Fibroblast of skin of right quadriceps (primary cell): ENCODE data around the gene RYR3.

Source experiments
- DNase-seq: peaks from one replicate; pipeline ENCODE4 v3.0.0-alpha.2; 2013

The RYR3 gene

DNA sequence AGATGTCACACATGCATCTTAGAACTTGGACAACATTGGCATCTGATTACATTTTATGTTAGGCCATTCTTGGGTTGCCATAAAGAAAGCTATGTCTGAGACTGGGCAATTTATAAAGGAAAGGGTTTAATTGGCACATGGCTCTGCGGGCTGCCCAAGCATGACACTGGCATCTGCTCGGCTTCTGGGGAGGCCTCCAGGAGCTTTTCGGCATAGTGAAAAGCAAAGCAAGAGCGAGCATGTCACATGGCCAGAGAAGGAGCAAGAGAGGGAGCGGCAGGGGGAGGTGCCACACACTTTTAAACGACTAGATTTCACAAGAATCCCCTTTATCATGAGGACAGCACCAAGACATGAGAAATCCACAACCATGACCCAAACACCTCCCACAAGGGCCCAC lies 11.3 kb downstream of the RYR3 start:
- DNase-seq = no peak

DNA sequence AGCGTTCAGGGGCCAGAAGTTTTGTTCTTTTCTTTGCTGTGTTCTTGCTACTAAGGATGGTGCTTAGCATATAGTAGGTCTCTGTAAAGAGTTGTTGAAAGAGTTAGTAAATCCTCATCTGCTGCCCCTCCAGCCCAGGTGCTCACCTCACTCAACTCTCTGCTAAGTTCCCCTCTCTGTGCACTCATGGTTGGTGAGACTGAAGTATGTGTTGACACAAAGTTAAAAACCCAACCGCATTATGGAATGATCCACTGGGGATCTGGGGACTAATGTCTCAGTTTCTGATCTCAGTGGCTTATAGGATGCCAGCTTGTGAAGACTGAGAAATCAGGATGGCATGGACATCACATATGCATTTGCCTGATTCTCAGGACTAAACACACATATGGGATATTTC lies 13.8 kb downstream of the RYR3 start:
- no peak for DNase-seq

DNA sequence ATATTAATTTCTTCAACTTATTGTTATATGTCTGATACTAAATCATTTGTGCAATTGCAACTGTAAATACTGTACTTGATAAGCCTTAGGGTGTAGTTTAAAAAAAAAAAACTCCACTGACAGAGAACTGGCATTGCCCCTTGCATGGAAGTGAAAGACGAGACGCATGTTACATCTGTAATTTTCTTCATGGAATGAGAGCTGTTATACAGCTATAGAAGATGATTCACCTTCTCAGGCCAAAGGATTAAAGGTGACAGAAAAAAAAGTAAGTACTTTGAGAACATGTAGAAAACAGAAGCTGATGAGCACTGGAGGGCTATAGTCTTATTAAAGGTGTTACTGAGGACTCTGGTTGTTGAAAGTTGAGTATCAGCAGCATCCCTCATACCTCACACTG lies 16.1 kb downstream of the RYR3 start:
- DNase-seq = no peak

DNA sequence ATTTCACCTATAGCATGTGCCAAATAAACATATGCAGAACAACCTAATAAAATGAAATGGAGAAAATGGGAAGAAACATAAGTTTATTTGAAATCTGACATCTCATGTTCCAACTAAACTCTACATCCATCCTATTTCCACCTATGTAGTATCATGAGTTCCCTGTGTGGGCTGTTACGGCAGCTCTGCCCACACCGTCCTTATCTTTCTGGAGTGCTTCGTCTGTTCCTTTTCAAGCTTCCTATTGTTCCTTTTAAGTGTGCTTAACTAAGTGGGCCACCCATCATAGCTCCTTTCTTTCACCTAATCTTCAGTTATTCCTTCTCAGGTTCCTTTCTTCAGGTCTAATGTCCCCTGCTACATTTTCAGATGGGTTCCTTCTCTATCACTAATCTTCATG lies 17.3 kb downstream of the RYR3 start:
- no peak for DNase-seq

DNA sequence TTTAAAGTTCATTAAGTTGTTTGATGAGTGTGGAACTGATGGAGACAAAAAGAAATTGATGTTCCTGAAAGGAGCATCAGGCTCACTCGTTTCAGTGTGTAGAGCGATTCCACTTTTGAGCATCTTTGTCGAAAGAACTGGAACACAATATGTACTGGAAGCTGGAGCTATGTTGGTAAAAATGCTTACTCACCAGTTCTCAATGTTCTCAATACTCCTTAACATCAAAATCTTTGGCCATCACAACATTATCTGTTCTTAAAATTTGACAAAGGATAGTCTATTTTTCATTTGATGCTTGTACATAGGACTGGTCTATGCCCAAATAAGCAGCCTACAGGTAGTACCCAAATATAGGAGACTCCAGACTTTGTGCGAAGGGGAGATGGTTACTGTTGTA lies 18.7 kb downstream of the RYR3 start:
- DNase-seq = no peak

DNA sequence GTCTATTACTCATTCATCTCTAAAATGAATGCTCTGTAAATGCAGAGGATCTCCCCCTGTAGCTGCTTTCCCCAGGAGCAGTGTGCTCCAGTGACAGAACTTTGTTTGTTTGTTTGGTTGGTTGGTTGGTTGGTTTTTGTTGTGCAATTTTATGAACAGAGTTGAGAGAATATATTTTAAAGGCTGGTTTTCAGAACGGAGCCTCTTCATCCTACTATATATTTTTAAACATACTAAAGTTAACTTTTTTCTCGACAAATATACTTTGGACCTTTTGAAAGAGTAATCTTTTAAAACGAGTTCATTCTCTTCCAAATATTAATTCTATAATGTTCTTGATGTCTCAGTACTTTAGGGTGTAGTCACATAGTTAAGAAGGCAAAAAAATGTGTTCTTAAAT lies 20.2 kb downstream of the RYR3 start:
- no peak for DNase-seq

DNA sequence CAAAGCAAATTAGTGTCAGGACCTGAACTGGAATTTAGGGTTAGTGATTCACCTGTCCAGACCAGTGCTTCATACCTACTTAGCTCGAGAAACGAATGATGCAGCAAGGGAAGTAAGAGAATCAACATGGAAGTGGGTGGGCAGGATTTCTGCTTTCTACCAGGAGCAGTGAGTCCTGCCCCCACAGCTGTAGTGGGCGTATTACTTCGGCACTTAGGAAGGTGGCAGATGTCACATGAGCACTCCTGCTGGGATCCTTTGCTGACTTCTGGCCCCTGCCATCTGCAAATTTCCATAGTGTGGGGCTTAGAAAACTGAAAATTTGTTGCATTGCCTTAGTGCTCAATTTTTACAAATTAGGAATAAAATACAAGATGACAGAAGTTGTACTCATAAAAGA lies 31.2 kb downstream of the RYR3 start:
- no peak for DNase-seq

DNA sequence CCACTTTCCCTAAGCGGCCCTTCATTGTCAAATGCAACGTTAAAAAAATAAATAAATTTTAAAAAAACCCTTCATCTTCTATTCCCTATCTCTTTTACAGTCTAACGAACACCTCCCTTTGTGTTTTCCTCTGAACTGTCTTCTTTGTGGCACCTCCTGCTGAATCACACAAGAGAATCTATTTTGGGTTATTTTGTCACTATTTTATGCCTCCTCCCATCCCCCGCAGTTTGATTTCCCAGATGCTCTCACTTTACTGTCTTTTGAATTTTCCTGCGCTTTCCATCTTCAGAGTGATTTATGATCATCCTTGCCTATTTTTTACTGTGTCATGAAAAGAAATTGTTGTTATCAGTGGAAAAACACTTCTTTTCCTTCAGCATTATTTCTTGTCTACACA lies 32.5 kb downstream of the RYR3 start:
- DNase-seq = no peak

DNA sequence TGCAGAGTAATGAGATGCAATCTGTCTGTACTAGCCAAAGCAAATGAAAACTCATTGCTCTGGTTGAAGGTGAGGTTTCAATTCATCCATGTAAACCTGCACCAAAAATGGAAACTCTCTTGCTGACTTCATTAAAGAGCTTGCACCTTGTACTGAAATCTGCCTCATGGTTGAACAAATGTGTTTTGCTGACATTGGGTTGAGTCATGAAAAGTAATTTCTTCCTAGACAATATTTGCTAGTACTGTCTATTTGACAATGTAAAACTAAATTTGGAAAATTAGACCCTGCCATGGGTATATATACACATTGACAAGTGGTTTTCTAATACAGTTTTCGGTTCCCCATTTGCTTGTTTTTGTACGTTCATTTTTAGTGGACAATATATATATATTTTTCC lies 33.3 kb downstream of the RYR3 start:
- DNase-seq = no peak

DNA sequence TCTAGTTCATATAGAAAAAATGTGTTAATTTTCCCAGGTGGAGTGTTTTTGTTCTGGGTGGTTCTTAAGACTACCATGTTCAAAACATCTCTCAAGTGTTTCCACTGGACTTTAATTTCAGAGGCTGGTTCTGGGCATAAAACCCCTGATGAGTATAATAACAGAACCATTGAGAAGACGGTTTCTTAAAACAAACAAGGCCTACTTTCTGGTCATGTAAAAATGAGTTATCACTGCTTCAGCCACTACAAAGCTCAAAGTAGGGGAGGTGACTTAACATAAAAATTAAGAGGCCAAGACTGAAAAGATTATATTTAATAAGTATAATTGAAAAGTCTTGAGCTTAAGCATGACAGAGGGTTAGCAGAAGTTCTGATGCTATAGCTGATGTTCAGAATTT lies 33.8 kb downstream of the RYR3 start:
- no peak for DNase-seq

DNA sequence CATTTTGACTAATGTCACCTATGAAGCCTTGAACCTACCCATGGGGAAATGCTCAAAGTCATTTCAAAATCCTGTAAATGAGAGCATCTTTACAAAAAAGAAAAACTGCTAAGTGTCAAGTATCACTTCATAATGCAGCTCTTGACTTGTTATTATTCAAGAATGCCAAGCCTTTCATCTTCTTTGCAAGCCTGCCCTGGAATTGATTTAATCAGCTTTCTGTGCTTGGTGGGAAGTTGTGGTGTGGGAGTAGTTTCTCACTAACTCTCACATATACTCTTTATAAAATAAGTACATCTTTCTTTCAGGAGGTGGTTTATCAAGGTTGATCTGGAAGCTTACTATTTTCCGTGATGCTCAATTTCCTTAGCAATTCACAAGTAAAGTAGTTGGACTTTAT lies 43.6 kb downstream of the RYR3 start:
- no peak for DNase-seq

DNA sequence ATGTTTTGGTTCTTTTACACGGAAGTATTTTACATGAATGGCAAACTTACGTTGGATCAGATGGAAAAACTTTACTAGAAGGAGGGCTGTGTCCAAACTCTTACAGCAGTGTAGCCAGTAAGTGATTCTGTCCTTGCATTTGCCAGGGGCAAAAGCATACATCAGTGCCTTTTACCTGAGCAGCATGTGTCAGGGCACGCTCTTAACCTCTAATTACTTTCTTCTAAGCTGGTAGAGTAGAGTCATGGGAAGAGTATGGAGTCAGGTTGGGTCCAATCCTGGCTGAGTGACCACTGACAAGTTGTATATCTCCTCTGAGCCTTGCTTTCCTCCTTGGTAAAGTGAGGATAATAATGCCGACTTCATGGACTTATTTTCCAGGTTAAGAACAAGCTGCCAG lies 47.1 kb downstream of the RYR3 start:
- DNase-seq = no peak

DNA sequence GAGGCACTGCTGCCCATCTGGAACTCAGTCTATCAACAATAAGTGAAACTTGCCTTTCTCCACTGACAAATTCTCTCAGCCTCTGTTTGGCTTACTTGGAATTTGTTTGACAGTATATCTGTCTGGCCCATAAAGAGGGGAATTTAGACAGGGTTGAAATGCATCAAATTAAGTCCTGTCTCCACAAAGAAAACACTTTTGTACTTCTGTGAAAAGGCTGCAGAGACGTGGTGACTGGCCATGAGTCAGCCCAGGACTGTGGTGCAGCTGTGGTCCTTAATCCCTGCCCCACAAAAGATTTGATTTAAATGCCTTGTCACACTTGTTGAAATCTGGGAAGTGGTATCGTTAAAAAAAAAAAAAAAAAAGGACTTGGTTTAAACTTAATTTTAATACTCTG lies 47.5 kb downstream of the RYR3 start:
- DNase-seq = peak; percentile 2

DNA sequence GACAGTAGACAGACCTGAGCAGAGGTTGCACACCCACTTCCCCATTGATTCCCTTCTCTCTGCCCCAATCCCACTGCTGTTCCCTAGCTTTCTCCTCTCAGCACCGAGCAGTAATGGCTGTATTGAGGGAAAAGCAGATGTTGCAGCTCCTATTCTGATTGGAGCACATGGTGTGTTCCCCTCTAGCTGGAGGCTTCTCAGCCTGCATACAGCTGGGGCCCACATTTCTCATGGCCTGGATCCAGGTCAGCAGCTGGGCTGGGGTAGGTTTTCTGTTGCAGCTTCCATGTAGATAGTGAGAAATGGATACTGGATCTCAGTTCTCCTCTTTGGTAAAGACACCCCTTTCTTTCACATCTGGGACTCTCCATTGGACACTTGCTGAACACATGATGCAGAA lies 50.1 kb downstream of the RYR3 start:
- no peak for DNase-seq

DNA sequence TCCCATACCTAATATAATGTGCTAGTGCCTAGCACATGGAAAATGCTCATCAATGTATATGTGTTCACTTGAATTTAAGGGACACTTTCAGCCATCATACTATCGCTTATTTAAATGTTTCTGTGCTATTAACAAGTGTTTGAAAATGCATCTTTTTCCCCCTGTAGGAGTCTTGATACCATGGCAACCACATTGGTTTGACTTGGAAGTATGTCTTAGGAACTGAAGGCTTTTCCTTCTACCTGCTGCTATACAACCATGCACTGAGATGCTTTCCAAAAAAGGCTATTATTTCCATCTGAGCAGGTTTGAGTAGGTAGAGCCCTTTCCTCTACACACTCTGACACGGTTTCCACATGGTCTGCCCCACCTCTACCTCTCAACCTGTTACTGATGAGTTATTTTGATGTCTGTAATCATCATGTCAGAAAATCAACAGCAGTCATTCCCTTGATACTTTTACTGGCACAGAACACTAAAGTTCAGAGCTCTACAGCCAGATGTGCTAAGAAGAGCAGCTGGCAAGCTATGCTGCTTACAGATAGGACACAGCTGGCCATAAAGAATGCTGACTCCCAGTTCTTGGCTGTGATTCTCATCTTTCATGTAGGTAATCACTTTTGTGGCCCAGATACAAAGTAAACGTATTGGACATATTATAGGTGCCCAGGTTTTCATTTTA lies 59.3 kb downstream of the RYR3 start:
- DNase-seq = no peak

DNA sequence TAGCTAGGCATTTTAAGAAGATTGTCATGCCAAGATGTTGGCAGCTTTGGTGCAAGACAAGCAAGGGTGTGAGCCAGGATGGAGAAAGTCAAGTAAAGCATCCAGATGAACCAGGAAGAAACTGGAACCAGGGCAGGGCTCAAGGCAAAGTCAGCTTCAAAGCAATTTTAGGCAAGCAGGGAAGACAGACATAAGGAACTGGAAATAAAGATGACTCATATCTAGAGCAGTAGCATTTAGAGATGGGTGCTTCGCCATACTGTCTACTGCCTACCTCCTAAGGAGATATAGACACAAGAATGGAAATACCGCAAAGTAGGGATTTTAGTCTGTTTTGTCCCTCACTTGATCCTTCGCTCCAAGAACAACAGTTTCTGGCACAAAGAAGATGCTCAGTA lies 59.9 kb downstream of the RYR3 start:
- no peak for DNase-seq

DNA sequence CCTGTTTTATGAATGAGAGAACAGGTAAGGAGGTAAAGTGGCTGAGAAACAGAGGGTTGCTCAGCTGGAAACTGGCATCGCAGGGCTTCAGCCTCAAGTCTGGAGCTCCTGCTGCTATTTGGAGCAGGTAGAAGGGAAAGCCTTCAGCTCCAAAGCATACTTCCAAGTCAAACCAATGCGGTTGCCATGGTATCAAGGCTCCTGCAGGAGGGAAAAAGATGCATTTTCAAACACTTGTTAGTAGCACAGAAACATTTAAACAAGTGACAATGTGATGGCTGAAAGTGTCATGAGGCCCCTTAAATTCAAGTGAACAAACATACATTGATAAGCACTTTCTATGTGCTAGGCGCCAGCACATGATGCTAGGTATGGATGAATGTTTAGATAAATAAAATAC lies 60.4 kb downstream of the RYR3 start:
- DNase-seq = no peak

DNA sequence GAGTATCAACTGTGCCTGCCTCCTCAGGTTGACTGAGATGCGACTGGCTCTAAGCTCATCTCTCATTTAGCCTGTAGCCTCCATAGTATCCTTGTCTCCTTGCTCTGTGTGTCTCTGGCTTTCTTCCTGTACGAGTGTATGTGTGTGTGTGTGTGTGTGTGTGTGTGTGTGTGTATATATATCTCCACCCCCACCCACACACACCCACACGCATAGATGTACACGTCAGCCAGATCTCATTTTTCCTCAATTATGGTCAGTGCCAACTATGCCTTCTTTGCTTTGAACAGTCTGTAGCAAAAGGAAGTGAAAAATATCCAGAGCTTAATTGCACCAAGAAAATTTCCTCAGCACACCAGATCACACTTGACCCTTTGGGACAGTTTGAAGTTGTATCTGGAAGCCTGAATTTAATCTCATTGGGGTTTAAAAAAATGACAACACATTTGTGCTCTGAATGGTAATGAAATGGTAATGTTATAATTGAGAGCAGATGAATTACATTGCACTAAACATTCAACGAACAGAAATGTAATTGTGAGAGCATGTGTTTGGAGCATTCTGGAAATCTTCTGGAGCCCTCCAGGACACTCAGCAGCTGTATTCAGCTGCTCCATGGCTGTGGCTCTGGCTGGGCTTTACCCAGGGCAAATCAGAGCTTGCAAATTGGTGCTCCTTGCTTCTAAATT lies 63.6 kb downstream of the RYR3 start:
- no peak for DNase-seq

DNA sequence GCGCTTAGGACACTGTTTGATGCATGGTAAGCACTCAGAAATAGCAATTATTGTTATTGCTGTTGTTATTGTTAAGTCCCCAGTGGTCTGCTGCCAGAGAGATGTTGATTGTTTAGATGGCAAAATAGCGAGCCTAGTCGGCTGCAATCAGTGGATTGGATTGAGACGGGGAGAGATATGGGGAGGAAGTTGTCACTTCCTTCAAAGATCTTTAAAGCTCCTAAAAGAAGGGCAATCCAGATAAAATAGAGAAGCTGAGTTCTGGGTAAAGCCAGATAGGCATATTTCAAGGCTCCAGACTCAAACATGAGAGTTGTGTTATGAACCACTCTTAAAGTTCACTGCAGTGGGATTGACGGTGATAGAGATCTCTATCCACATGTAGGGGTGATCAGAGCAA lies 64.5 kb downstream of the RYR3 start:
- no peak for DNase-seq

DNA sequence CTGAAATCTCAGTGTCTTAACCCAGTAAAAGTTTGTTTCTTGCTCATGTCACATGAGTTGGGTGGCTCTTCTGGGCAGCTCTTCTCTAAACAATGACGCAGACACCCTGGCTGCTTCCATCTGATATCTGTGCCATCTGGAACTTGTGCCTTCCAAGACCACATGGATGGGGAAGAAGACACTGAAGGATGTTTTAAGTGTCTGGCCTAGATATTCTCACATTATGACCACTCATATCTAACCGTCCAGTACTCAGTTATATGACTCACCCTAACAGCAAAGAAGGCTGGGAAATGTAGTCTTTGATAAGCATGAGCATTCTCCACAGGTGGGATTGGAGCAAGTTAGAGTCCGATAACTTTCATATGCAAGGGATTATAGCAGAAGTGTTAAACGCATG lies 66.4 kb downstream of the RYR3 start:
- no peak for DNase-seq

DNA sequence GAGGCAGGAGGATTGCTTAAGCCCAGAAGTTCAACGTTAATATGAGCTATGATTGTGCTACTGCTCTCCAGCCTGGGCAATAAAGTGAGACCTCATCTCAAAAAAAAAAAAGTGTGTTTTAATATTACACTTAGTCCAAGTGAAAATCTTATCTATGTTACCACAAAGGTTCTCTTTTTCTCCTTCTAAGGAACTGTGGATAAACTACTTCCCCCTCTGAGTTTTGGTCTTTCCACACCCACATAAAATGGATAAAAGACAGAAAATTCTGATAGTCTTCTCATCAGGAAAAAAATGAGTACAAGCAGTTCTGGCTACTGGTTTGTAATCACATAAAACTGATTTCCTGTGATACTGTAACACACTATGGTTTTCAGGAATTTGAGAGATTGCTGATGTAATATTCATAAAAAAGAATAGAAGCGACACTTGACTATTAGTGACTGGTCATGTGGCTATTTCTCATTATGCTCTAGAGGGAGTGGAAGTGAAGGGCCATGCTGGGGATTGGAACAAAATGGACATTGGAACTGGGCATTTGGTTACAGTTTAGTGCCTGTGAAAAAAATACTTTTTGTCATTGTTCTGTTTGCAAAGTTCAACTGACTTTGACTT lies 68.2 kb downstream of the RYR3 start:
- DNase-seq = no peak

DNA sequence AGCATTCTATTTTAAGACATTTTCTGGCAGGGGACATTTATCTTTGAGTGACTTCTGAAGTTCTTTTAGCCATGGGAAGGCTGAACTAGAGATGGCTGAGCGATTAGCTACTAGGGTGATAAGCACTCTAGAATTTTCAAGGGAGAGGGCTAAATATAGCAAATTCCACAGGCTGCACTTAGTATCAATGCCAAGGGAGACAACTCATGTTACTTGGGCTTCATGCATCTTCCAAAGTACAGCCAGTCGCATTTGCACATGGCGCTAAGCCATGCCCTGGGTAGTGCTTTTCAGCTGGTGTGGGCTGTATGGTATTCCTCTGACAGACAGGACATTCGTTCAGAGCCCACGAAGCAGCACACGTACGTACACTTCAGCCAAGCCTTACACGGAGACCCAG lies 69.6 kb downstream of the RYR3 start:
- no peak for DNase-seq

DNA sequence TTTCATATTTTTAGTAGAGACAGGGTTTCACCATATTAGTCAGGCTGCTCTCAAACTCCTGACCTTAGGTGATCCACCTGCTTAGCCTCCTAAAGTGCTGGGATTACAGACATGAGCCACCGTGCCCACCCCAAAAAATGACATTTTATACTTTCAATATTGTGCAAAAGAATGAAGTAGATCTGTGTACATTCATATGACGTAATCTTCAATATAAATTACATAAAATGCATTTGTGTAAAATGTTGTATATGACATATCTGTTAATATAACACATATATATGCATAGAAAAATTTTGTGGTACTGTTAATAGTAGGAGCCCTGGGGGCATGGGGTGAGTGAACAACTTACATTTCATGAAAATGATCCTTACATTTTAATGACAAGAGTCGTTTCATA lies 71.7 kb downstream of the RYR3 start:
- no peak for DNase-seq

DNA sequence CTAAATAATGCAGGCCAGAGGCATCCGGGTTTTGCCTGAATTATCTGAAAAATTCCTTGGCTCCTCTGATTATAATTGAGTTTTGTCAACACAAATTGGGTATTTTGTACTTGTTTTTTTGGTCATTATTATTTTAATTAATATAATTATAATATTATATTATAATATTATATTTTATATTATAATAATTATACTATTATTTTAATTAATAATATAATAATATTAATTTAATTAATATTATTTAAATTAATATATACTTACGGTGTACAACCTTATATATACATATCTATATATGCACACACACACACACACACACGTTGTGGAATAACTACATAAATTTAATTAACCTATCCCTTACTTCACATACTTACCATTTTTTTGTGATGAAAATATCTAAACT lies 73.5 kb downstream of the RYR3 start:
- DNase-seq = no peak

DNA sequence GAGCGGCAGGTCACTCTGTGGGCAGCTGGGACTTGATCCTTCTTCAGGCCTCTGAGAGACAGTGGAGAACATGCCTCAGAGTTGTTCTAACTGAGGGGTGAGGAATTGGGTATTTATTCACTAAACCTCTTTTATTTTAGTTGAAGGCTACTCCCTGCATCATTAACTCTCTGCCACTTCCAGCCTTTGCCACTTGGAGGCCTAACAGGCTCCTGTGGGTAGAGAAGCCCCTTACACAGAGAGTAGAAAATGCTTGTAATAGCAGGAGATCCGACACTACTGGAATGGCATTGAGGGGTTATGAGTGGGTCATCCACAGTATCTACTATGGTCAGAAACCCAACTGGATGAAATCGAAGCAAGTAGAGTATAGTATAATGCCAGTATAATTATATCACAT lies 81.7 kb downstream of the RYR3 start:
- no peak for DNase-seq
